H1 (cell line): Measurements from ENCODE around the gene XPO1. TPM values are rescaled to one million over a fixed set of nuclear protein-coding genes. Genes with fewer than 3 reads are reported as not detected.
A peak's percentile ranks its signal among the peaks of the same experiment; 100 is the strongest.

Experiments used
- CTCF ChIA-PET: fragments of 300-600 bp; sonication (Branson Sonifier 250); formaldehyde crosslinking; loops from one replicate; lab custom pipeline; 2021; ENCODE audit not compliant: partially characterized antibody; lab: Charles Lee
- POLR2A ChIA-PET: fragments of 300-600 bp; sonication (Branson Sonifier 250); formaldehyde crosslinking; loops from one replicate; lab custom pipeline; 2021; ENCODE audit warnings: inconsistent platforms; ENCODE audit not compliant: partially characterized antibody; lab: Charles Lee
- DNase-seq, 2 experiments: peaks; one replicate each; pipeline versions ENCODE4 v3.0.0 to v3.0.0-alpha.2; 2010 to 2022; ENCODE audit warnings: low spot score in 2 of 2, low read depth in 1 of 2, mixed read lengths in 1 of 2
- FAIRE-seq: peaks from 2 replicates; lab custom pipeline; 2011; peaks lifted over from hg19 to GRCh38; lab: Jason Lieb, UNC
- H2AFZ ChIP-seq: 2 replicates; pipeline ENCODE4 v1.8.1; 2012; ENCODE audit warnings: low read length, inconsistent platforms
- H2AK5ac ChIP-seq: 2 replicates; pipeline ENCODE4 v1.6.1; 2013; ENCODE audit warnings: low read depth, low read length
- H2BK120ac ChIP-seq: replicated peaks from 2 replicates; pipeline ENCODE3; 2013; ENCODE audit warnings: low read depth, low read length, inconsistent platforms
- H2BK12ac ChIP-seq: 2 replicates; pipeline ENCODE4 v1.6.1; 2013; ENCODE audit warnings: low read depth, low read length
- H2BK15ac ChIP-seq: 2 replicates; pipeline ENCODE4 v1.6.1; 2013; ENCODE audit warnings: low read length
- H2BK20ac ChIP-seq: 2 replicates; pipeline ENCODE4 v1.6.1; 2013; ENCODE audit warnings: low read length
- H2BK5ac ChIP-seq: 2 replicates; pipeline ENCODE4 v1.6.1; 2013; ENCODE audit warnings: low read depth, low read length
- H3K14ac ChIP-seq: 2 replicates; pipeline ENCODE4 v1.6.1; 2013; ENCODE audit warnings: inconsistent platforms; ENCODE audit not compliant: insufficient read length
- H3K18ac ChIP-seq: 2 replicates; pipeline ENCODE4 v1.6.1; 2013; ENCODE audit warnings: low read length; ENCODE audit errors: extremely low read depth
- H3K23ac ChIP-seq: 2 replicates; pipeline ENCODE4 v1.6.1; 2013; ENCODE audit warnings: inconsistent platforms; ENCODE audit not compliant: insufficient read length
- H3K23me2 ChIP-seq: 2 replicates; pipeline ENCODE4 v1.6.1; 2013; ENCODE audit warnings: low read depth, low read length
- H3K27ac ChIP-seq: 2 replicates; pipeline ENCODE4 v1.6.1; 2011; ENCODE audit warnings: low read depth, low read length, inconsistent platforms
- H3K27me3 ChIP-seq, 4 experiments: replicated peaks in 1 of 4; 1 replicate in 1 of 4; 2 replicates in 3 of 4; pipeline versions ENCODE4 v1.6.1 to v1.8.1; 2011 to 2013; ENCODE audit warnings: low read length in 3 of 4, mild to moderate bottlenecking in 3 of 4, inconsistent platforms in 2 of 4, mixed read lengths in 2 of 4, moderate library complexity in 1 of 4; ENCODE audit not compliant: control insufficient read depth in 3 of 4, insufficient read depth in 3 of 4; ENCODE audit errors: extremely low read depth in 1 of 4
- H3K36me3 ChIP-seq, 4 experiments: 2 replicates each; pipeline versions ENCODE4 v1.6.1 to v1.8.1; 2011 to 2013; ENCODE audit warnings: mild to moderate bottlenecking in 4 of 4, low read length in 3 of 4, moderate library complexity in 2 of 4, control low read depth in 1 of 4, inconsistent platforms in 1 of 4; ENCODE audit not compliant: insufficient read depth in 4 of 4, control insufficient read depth in 2 of 4
- H3K4ac ChIP-seq: replicated peaks from 2 replicates; pipeline ENCODE3; 2013; ENCODE audit warnings: low read length, low read depth, mixed read lengths, inconsistent platforms; ENCODE audit not compliant: insufficient read length
- H3K4me1 ChIP-seq, 4 experiments: replicated peaks in 1 of 4; 1 replicate in 1 of 4; 2 replicates in 3 of 4; pipeline versions ENCODE4 v1.6.1 to v1.8.1; 2011 to 2013; ENCODE audit warnings: low read length in 3 of 4, inconsistent platforms in 2 of 4, mixed read lengths in 1 of 4; ENCODE audit not compliant: insufficient read depth in 4 of 4, control insufficient read depth in 3 of 4
- H3K4me2 ChIP-seq, 2 experiments: 2 replicates each; pipeline versions ENCODE4 v1.6.1 to v1.8.1; 2011 to 2013; ENCODE audit warnings: low read depth in 2 of 2, low read length in 2 of 2, control low read depth in 1 of 2, inconsistent platforms in 1 of 2, mild to moderate bottlenecking in 1 of 2; ENCODE audit not compliant: insufficient read depth in 1 of 2
- H3K4me3 ChIP-seq, 4 experiments: fragments of 200-600, 300-600 bp in 1 of 4; sonication (generic), shearing (Covaris generic), sonication (Bioruptor Twin) in 1 of 4; 2 replicates each; pipeline versions ENCODE4 v1.5.1 to v1.8.1; 2011 to 2016; ENCODE audit warnings: low read length in 4 of 4, low read depth in 3 of 4, control low read depth in 2 of 4, inconsistent platforms in 2 of 4, mild to moderate bottlenecking in 2 of 4, mixed read lengths in 1 of 4, moderate library complexity in 1 of 4; ENCODE audit not compliant: insufficient read depth in 2 of 4; ENCODE audit errors: extremely low read depth in 1 of 4
- H3K56ac ChIP-seq: replicated peaks from 2 replicates; pipeline ENCODE3; 2013; ENCODE audit warnings: low read depth, mild to moderate bottlenecking, mixed read lengths, low read length, inconsistent platforms; ENCODE audit not compliant: insufficient read length
- H3K79me1 ChIP-seq: 2 replicates; pipeline ENCODE4 v1.6.1; 2013; ENCODE audit warnings: low read depth, low read length, control low read depth
- H3K79me2 ChIP-seq, 2 experiments: 2 replicates each; pipeline versions ENCODE4 v1.6.1 to v1.8.1; 2012 to 2013; ENCODE audit warnings: low read length in 2 of 2, mild to moderate bottlenecking in 2 of 2, inconsistent platforms in 1 of 2; ENCODE audit not compliant: insufficient read depth in 2 of 2, control insufficient read depth in 1 of 2
- H3K9ac ChIP-seq, 4 experiments: replicated peaks in 1 of 4; 1 replicate in 1 of 4; 2 replicates in 3 of 4; pipeline versions ENCODE4 v1.6.1 to v1.8.1; 2011 to 2013; ENCODE audit warnings: low read depth in 3 of 4, low read length in 3 of 4, control low read depth in 2 of 4, mild to moderate bottlenecking in 2 of 4, moderate library complexity in 2 of 4, inconsistent platforms in 1 of 4; ENCODE audit errors: extremely low read depth in 1 of 4
- H3K9me3 ChIP-seq, 2 experiments: 2 replicates each; pipeline versions ENCODE4 v1.6.1 to v1.8.1; 2012 to 2013; ENCODE audit warnings: mild to moderate bottlenecking in 2 of 2, moderate library complexity in 2 of 2, control low read depth in 1 of 2, inconsistent platforms in 1 of 2, low read depth in 1 of 2, low read length in 1 of 2, mixed read lengths in 1 of 2; ENCODE audit not compliant: insufficient read depth in 2 of 2
- H4K20me1 ChIP-seq, 2 experiments: replicated peaks in 1 of 2; 2 replicates each; pipeline versions ENCODE3 to v1.8.1; 2011 to 2013; ENCODE audit warnings: inconsistent platforms in 2 of 2, low read length in 2 of 2, mild to moderate bottlenecking in 1 of 2; ENCODE audit not compliant: insufficient read depth in 2 of 2, control insufficient read depth in 1 of 2
- H4K5ac ChIP-seq: 2 replicates; pipeline ENCODE4 v1.6.1; 2013; ENCODE audit warnings: low read length, low read depth, mixed read lengths, inconsistent platforms; ENCODE audit not compliant: insufficient read length
- H4K8ac ChIP-seq: 2 replicates; pipeline ENCODE4 v1.8.0; 2013; ENCODE audit warnings: mild to moderate bottlenecking, moderate library complexity, low read length, inconsistent platforms; ENCODE audit not compliant: insufficient read depth; ENCODE audit errors: extremely low read depth
- H4K91ac ChIP-seq: replicated peaks from 2 replicates; pipeline ENCODE3; 2013; ENCODE audit warnings: low read length, mixed read lengths, inconsistent platforms; ENCODE audit not compliant: insufficient read length
- ASH2L ChIP-seq: fragments of 200-600, 300-600 bp; sonication (generic); IDR thresholded peaks from one replicate; pipeline ENCODE4 v1.7.1; 2017; ENCODE audit warnings: low read length
- MAFK ChIP-seq: IDR thresholded peaks from 2 replicates; pipeline ENCODE4 v1.6.1; 2012; ENCODE audit warnings: low read depth, mild to moderate bottlenecking, improper control_type of control experiment, low read length
- RFX5 ChIP-seq: IDR thresholded peaks from 2 replicates; pipeline ENCODE4 v1.6.1; 2011; ENCODE audit warnings: low read depth, low read length, improper control_type of control experiment, borderline replicate concordance
- RNF2 ChIP-seq: fragments of 200-900, 300-1000 bp; sonication (generic); IDR thresholded peaks from 2 replicates; pipeline ENCODE4 v1.7.1; 2016; ENCODE audit warnings: borderline replicate concordance, low read depth, mild to moderate bottlenecking, antibody characterized with exemption, low read length; ENCODE audit not compliant: poor library complexity, severe bottlenecking; ENCODE audit errors: missing control alignments
- RXRA ChIP-seq: IDR thresholded peaks from 2 replicates; pipeline ENCODE4 v1.6.1; 2011; ENCODE audit warnings: low read depth, mild to moderate bottlenecking, low read length, moderate library complexity; ENCODE audit not compliant: insufficient read depth
- SIRT6 ChIP-seq: IDR thresholded peaks from one replicate; pipeline ENCODE4 v1.7.1; 2012; ENCODE audit warnings: low read length, inconsistent platforms
- TCF12 ChIP-seq: IDR thresholded peaks from 2 replicates; pipeline ENCODE4 v1.6.1; 2011; ENCODE audit warnings: low read depth, mild to moderate bottlenecking, low read length
- ZNF274 ChIP-seq: IDR thresholded peaks from 2 replicates; pipeline ENCODE4 v1.7.0; 2012; ENCODE audit warnings: low read length, borderline replicate concordance; ENCODE audit errors: extremely low read depth
- WGBS, 2 experiments: shearing (Covaris generic) in 1 of 2; methylation state at CpG; one replicate each; pipeline versions ENCODE4 v1.1.6 to v1.1.7; 2013 to 2015; ENCODE audit warnings: low lambda C conversion rate in 2 of 2, mixed read lengths in 2 of 2, inconsistent platforms in 1 of 2, low coverage in 1 of 2, missing lambda C conversion rate in 1 of 2; ENCODE audit not compliant: insufficient replicate concordance in 2 of 2, insufficient coverage in 1 of 2, insufficient read length in 1 of 2; ENCODE audit errors: extremely low coverage in 1 of 2, missing lambda C conversion rate in 1 of 2; 5-methylcytosine and 5-hydroxymethylcytosine counted together
- polyA plus RNA-seq, 7 experiments: library from polyadenylated mRNA; depleted of rRNA in 3 of 7; stranded (reverse) in 5 of 7; unstranded in 2 of 7; fragments of >200 nt in 5 of 7; fragments of 200-250 nt in 2 of 7; gene quantifications; 1 replicate in 5 of 7; 2 replicates in 1 of 7; 4 replicates in 1 of 7; pipeline versions ENCODE4 v1.2.1 to v1.2.3, GENCODE V29; 2011 to 2013; ENCODE audit warnings: missing spikeins in 2 of 7, mixed read lengths in 2 of 7
- total RNA-seq: library from RNA; stranded (reverse); fragmentation: NEBNext Ultra II Directional; extraction: Animal tissue kit (Norgen Biotek cat#: 25700); gene quantifications from 2 replicates; pipeline ENCODE4 v1.2.1, GENCODE V29; 2021
- TF ChIP-seq, protein P1 (sequence below): IDR thresholded peaks from 2 replicates; pipeline ENCODE4 v1.6.1; 2011; ENCODE audit warnings: low read length, improper control_type of control experiment
- TF ChIP-seq, protein P2 (sequence below), 3 experiments: IDR thresholded peaks; 1 replicate in 2 of 3; 2 replicates in 1 of 3; pipeline versions ENCODE4 v1.5.1 to v1.6.1; 2011; ENCODE audit warnings: low read length in 3 of 3, mild to moderate bottlenecking in 3 of 3, inconsistent platforms in 2 of 3, low read depth in 1 of 3, moderate library complexity in 1 of 3; ENCODE audit not compliant: insufficient read depth in 1 of 3; ENCODE audit errors: control extremely low read depth in 1 of 3

The XPO1 gene
- total and polyA plus RNA-seq, 2 of the 8 experiments (the other 6 are each of a cell fraction or from before 2014, with no cell fraction given) = 110 to 296 TPM

DNA sequence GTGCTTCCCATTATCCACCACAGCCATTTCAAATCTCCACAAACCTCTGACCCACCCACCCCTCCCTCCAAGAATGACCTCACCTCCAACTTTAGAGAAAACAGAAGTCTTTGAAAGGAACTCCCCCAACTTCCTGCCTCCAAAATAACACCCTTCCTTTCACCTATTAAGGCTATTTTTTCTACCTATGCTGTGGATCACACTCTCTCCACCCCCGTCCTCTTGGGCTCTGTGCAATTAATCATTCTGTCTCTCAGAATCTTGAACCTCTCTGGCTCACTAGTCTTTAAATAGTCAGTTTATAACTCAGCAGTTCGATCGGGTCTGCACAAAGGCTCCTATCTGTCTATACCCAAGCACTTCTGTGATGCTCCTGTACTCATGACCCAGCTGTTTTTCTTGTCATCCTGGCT, 37.3 kb upstream of the XPO1 start:
- Histone ChIP-seq H3K23ac (no peak overlapping the region), H3K79me2 (no peaks in the 10 kb centered on the region), H3K23me2 (no peaks in the 10 kb centered on the region), H4K8ac (no peak overlapping the region), H3K79me1 (no peaks in the 10 kb centered on the region), H2BK12ac (0 out of 2 replicates have a peak overlapping the region, but pooled peaks have one; percentile 61), H3K27me3 (no peaks in the 10 kb centered on the region), H3K36me3 (no peaks in the 10 kb centered on the region), H2BK120ac (no peak overlapping the region), H2BK5ac (no peak overlapping the region), H2AFZ (peak overlapping the region; percentile 40; the same call in 1 of the 2 replicates), H3K9ac (no peak overlapping the region), H3K18ac (no peak overlapping the region; the same call in 1 of the 2 replicates), H3K27ac (no peak overlapping the region), H3K4ac (no peak overlapping the region), H3K56ac (no peak overlapping the region), H3K4me2 (no peak overlapping the region), H2BK20ac (no peak overlapping the region; the same call in 1 of the 2 replicates), H4K91ac (no peak overlapping the region), H3K4me1 (no peaks in the 10 kb centered on the region; a peak in 1 of 7 replicates), H3K9me3 (no peaks in the 10 kb centered on the region), H3K4me3 (no peak overlapping the region), H2BK15ac (no peak overlapping the region), H3K14ac (no peak overlapping the region), H2AK5ac (no peak overlapping the region), H4K20me1 (no peaks in the 10 kb centered on the region), H4K5ac (no peak overlapping the region)
- CTCF ChIA-PET = interaction anchor here (1.4 kb wide), 1 partner anchor 13 kb away, joined by 3 read pairs; no protein-coding TSS in a partner anchor
- no peak for FAIRE-seq
- POLR2A ChIA-PET = no interaction called here
- 82% methylated on average over 3 of the region's 3 CpGs; no CpG with 5 or more reads in 1 of the 2 experiments for WGBS, 2 experiments
- no peak for DNase-seq
- TF ChIP-seq ZNF274 (no peak), TCF12 (no peak), SIRT6 (no peak), RFX5 (no peak), RXRA (no peak), RNF2 (no peak), MAFK (no peak), ASH2L (no peak)
- TF ChIP-seq, protein P1, sequence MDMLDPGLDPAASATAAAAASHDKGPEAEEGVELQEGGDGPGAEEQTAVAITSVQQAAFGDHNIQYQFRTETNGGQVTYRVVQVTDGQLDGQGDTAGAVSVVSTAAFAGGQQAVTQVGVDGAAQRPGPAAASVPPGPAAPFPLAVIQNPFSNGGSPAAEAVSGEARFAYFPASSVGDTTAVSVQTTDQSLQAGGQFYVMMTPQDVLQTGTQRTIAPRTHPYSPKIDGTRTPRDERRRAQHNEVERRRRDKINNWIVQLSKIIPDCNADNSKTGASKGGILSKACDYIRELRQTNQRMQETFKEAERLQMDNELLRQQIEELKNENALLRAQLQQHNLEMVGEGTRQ = no peak
- TF ChIP-seq, protein P2, sequence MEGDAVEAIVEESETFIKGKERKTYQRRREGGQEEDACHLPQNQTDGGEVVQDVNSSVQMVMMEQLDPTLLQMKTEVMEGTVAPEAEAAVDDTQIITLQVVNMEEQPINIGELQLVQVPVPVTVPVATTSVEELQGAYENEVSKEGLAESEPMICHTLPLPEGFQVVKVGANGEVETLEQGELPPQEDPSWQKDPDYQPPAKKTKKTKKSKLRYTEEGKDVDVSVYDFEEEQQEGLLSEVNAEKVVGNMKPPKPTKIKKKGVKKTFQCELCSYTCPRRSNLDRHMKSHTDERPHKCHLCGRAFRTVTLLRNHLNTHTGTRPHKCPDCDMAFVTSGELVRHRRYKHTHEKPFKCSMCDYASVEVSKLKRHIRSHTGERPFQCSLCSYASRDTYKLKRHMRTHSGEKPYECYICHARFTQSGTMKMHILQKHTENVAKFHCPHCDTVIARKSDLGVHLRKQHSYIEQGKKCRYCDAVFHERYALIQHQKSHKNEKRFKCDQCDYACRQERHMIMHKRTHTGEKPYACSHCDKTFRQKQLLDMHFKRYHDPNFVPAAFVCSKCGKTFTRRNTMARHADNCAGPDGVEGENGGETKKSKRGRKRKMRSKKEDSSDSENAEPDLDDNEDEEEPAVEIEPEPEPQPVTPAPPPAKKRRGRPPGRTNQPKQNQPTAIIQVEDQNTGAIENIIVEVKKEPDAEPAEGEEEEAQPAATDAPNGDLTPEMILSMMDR (IDR thresholded peaks at IDR 0.05; ENCODE audit: control extremely low read depth in 1 of 3, insufficient read depth in 1 of 3, low read depth in 1 of 3, low read length in 3 of 3) = no peak
